Urinary bladder (tissue), 4 donors: ENCODE results near the gene SLC16A12. TPM values are rescaled to one million over a fixed set of nuclear protein-coding genes. Genes with fewer than 3 reads are reported as not detected.
A peak's percentile ranks its signal among the peaks of the same experiment; 100 is the strongest.
"Not testable (repeated sequence)": the region's sequence is repeated elsewhere in the genome, so short reads cannot be mapped to it uniquely, and the experiment has no call there.

Experiments
- DNase-seq: peaks from one replicate; pipeline ENCODE4 v3.0.0-alpha.2; 2015; ENCODE audit errors: extremely low spot score
- H3K27ac ChIP-seq: one replicate; pipeline ENCODE4 v1.5.1; 2013; ENCODE audit warnings: low read depth, mild to moderate bottlenecking, moderate library complexity
- H3K36me3 ChIP-seq: one replicate; pipeline ENCODE4 v1.6.1; 2013; ENCODE audit warnings: mild to moderate bottlenecking, moderate library complexity; ENCODE audit not compliant: insufficient read depth
- H3K4me1 ChIP-seq: one replicate; pipeline ENCODE4 v1.6.1; 2013; ENCODE audit warnings: mild to moderate bottlenecking, moderate library complexity; ENCODE audit not compliant: insufficient read depth
- H3K4me3 ChIP-seq: one replicate; pipeline ENCODE4 v1.5.1; 2013; ENCODE audit warnings: low read depth, low read length
- WGBS: extraction: QIAGEN DNeasy Blood & Tissue Kit; methylation state at CpG from one replicate; pipeline ENCODE4 v1.1.7; 2013; 5-methylcytosine and 5-hydroxymethylcytosine counted together
- polyA plus RNA-seq: library from polyadenylated mRNA; stranded (reverse); fragments of 200-250 nt; gene quantifications from one replicate; pipeline ENCODE4 v1.2.3, GENCODE V29; 2013
- total RNA-seq: library from RNA; depleted of rRNA; stranded (reverse); fragments of >200 nt; gene quantifications from one replicate; pipeline ENCODE4 v1.2.3, GENCODE V29; 2014
- donor health status: healthy with polysubstance abuse.
- donor health status: healthy.

SLC16A12 gene
- total and polyA plus RNA-seq, 2 donors: 1.1 to 4.2 TPM

GRCh38 chr10:89426230-89426868, 109.0 kb downstream of the SLC16A12 start:
- peak; percentile 8 for DNase-seq
- Histone ChIP-seq H3K27ac (no peak overlapping the region), H3K4me1 (no peaks in the 10 kb centered on the region), H3K36me3 (no peaks in the 10 kb centered on the region), H3K4me3 (no peak overlapping the region)
- 54% methylated on average over 5 of the region's 5 CpGs for WGBS

- no peak for DNase-seq
- no peak overlapping the region for H3K4me3 ChIP-seq
- no peaks in the 10 kb centered on the region for H3K4me1 ChIP-seq
- 89% methylated on average over 5 of the region's 5 CpGs for WGBS
- no peak overlapping the region for H3K27ac ChIP-seq
- H3K36me3 ChIP-seq: no peaks in the 10 kb centered on the region
Measured at GRCh38 chr10:89425000-89425399, 110.4 kb downstream of the SLC16A12 start.

GRCh38 chr10:89421018-89421476, 114.3 kb downstream of the SLC16A12 start:
- no peaks in the 10 kb centered on the region for H3K36me3 ChIP-seq
- no peak overlapping the region for H3K27ac ChIP-seq
- H3K4me3 ChIP-seq: no peak overlapping the region
- H3K4me1 ChIP-seq: no peaks in the 10 kb centered on the region
- WGBS: 84% methylated on average over 2 of the region's 2 CpGs
- DNase-seq: peak; percentile 57

- H3K4me3 ChIP-seq: no peak overlapping the region
- H3K4me1 ChIP-seq: no peaks in the 10 kb centered on the region
- H3K36me3 ChIP-seq: no peaks in the 10 kb centered on the region
- DNase-seq: no peak
- WGBS: 45% methylated on average over 3 of the region's 3 CpGs
- no peak overlapping the region for H3K27ac ChIP-seq
Measured at GRCh38 chr10:89419548-89419947, 115.8 kb downstream of the SLC16A12 start.

GRCh38 chr10:89416465-89416864, 118.9 kb downstream of the SLC16A12 start:
- Histone ChIP-seq H3K4me3 (no peak overlapping the region), H3K27ac (no peak overlapping the region), H3K36me3 (no peaks in the 10 kb centered on the region), H3K4me1 (no peaks in the 10 kb centered on the region)
- WGBS: 90% methylated on average over 1 of the region's 1 CpG
- DNase-seq: no peak

GRCh38 chr10:89414879-89415821, 120.2 kb downstream of the SLC16A12 start:
- Histone ChIP-seq H3K27ac (peak overlapping the region; percentile 95), H3K4me1 (no peaks in the 10 kb centered on the region), H3K4me3 (peak overlapping the region; percentile 83), H3K36me3 (no peaks in the 10 kb centered on the region)
- no peak for DNase-seq
- WGBS: 1% methylated on average over 66 of the region's 66 CpGs

GRCh38 chr10:89414146-89414878, 121.1 kb downstream of the SLC16A12 start, which contains the start of gene IFIT5:
TSS of gene IFIT5 (plus strand) at chr10:89414568. CDS start at chr10:89414799, 231 bp downstream.
- Histone ChIP-seq H3K36me3 (no peaks in the 10 kb centered on the region), H3K4me1 (no peaks in the 10 kb centered on the region), H3K4me3 (peak within 1 kb of the TSS; percentile 83), H3K27ac (peak within 1 kb of the TSS; percentile 95)
- under 1% methylated on average over 48 of the region's 48 CpGs for WGBS
- peak; percentile 66 for DNase-seq

GRCh38 chr10:89413398-89413912, 121.9 kb downstream of the SLC16A12 start:
- Histone ChIP-seq H3K36me3 (no peaks in the 10 kb centered on the region), H3K4me1 (no peaks in the 10 kb centered on the region), H3K4me3 (no peak overlapping the region), H3K27ac (peak overlapping the region; percentile 95)
- 85% methylated on average over 7 of the region's 7 CpGs for WGBS
- no peak for DNase-seq

- not testable (repeated sequence) for H3K36me3 ChIP-seq, H3K4me3 ChIP-seq, DNase-seq, H3K27ac ChIP-seq, H3K4me1 ChIP-seq
- WGBS: 86% methylated on average over 10 of the region's 10 CpGs
Measured at GRCh38 chr10:89412276-89412675, 123.1 kb downstream of the SLC16A12 start.

GRCh38 chr10:89411135-89411534, 124.3 kb downstream of the SLC16A12 start:
- H3K4me3 ChIP-seq, H3K27ac ChIP-seq, H3K4me1 ChIP-seq, H3K36me3 ChIP-seq, DNase-seq: not testable (repeated sequence)
- WGBS: 87% methylated on average over 2 of the region's 2 CpGs

GRCh38 chr10:89410551-89410950, 124.8 kb downstream of the SLC16A12 start:
- DNase-seq, H3K4me3 ChIP-seq, H3K36me3 ChIP-seq, H3K4me1 ChIP-seq, H3K27ac ChIP-seq: not testable (repeated sequence)
- 94% methylated on average over 5 of the region's 5 CpGs for WGBS

GRCh38 chr10:89409282-89409681, 126.1 kb downstream of the SLC16A12 start:
- DNase-seq, H3K4me3 ChIP-seq, H3K4me1 ChIP-seq, H3K36me3 ChIP-seq, H3K27ac ChIP-seq: not testable (repeated sequence)
- WGBS: 95% methylated on average over 5 of the region's 5 CpGs

GRCh38 chr10:89407792-89408191, 127.6 kb downstream of the SLC16A12 start:
- not testable (repeated sequence) for H3K4me3 ChIP-seq, DNase-seq, H3K36me3 ChIP-seq, H3K27ac ChIP-seq, H3K4me1 ChIP-seq
- over 99% methylated on average over 3 of the region's 3 CpGs for WGBS
